IMR-90 (cell line): ENCODE measurements around the gene MEIS1.

ENCODE experiments used
- BHLHE40 ChIP-seq: fragments of 150-350 bp; IDR thresholded peaks from 2 replicates; pipeline ENCODE4 v1.6.1; 2016; ENCODE audit warnings: mild to moderate bottlenecking, low read depth, low read length
- CEBPB ChIP-seq: IDR thresholded peaks from 2 replicates; pipeline ENCODE4 v1.6.1; 2012; ENCODE audit warnings: low read depth, low read length, improper control_type of control experiment
- CTCF ChIP-seq: conservative IDR thresholded peaks from 2 replicates; pipeline ENCODE4 v1.5.1; 2012; ENCODE audit warnings: mild to moderate bottlenecking, low read depth, low read length, improper control_type of control experiment
- MAFK ChIP-seq: IDR thresholded peaks from 2 replicates; pipeline ENCODE4 v1.6.1; 2012; ENCODE audit warnings: low read depth, low read length, improper control_type of control experiment
- MXI1 ChIP-seq: IDR thresholded peaks from 2 replicates; pipeline ENCODE4 v1.6.1; 2012; ENCODE audit warnings: low read depth, mild to moderate bottlenecking, low read length, moderate library complexity, borderline replicate concordance
- POLR2A ChIP-seq: IDR thresholded peaks from 2 replicates; pipeline ENCODE4 v1.6.1; 2012; ENCODE audit warnings: mild to moderate bottlenecking, low read depth, low read length
- RAD21 ChIP-seq: IDR thresholded peaks from 2 replicates; pipeline ENCODE4 v1.6.1; 2012; ENCODE audit warnings: low read length, improper control_type of control experiment
- RCOR1 ChIP-seq: IDR thresholded peaks from 2 replicates; pipeline ENCODE4 v1.6.1; 2012; ENCODE audit warnings: mild to moderate bottlenecking, low read length, improper control_type of control experiment; ENCODE audit not compliant: insufficient replicate concordance
- RFX5 ChIP-seq: IDR thresholded peaks from 2 replicates; pipeline ENCODE4 v1.8.0; 2012; ENCODE audit warnings: low read depth, mild to moderate bottlenecking, low read length, moderate library complexity

- TF ChIP-seq CEBPB = no peak
- TF ChIP-seq BHLHE40 = no peak
- no peak for TF ChIP-seq MXI1
- no peak for TF ChIP-seq CTCF
- no peak for TF ChIP-seq MAFK
- no peak for TF ChIP-seq RFX5
- TF ChIP-seq POLR2A = no peak
- TF ChIP-seq RCOR1 = no peak
- TF ChIP-seq RAD21 = no peak
Measured at GRCh38 chr2:66426244-66427111, 8.4 kb upstream of the MEIS1 start.
